HepG2 (cell line): ENCODE results near the gene CH25H.

ENCODE experiments used
- BHLHE40 ChIP-seq: IDR thresholded peaks from 2 replicates; pipeline ENCODE4 v1.6.1; 2011; ENCODE audit warnings: low read length, improper control_type of control experiment
- CBX5 ChIP-seq: sonication (generic); formaldehyde crosslinking; IDR thresholded peaks from 2 replicates; pipeline ENCODE4 v1.4.0; 2020; ENCODE audit warnings: missing genetic modification reagents, borderline replicate concordance
- CTCF ChIP-seq: sonication (generic); formaldehyde crosslinking; IDR thresholded peaks from 2 replicates; pipeline ENCODE4 v1.5.0; 2020; ENCODE audit warnings: mild to moderate bottlenecking, missing genetic modification reagents, moderate library complexity
- ELF4 ChIP-seq: sonication (generic); formaldehyde crosslinking; IDR thresholded peaks from 2 replicates; pipeline ENCODE4 v1.5.0; 2020; ENCODE audit warnings: missing genetic modification reagents, mild to moderate bottlenecking, moderate library complexity, borderline replicate concordance
- MAFG ChIP-seq: sonication (generic); formaldehyde crosslinking; IDR thresholded peaks from 2 replicates; pipeline ENCODE4 v1.5.1; 2020; ENCODE audit warnings: mild to moderate bottlenecking, missing genetic modification reagents
- POLR2A ChIP-seq, 2 experiments: IDR thresholded peaks; 2 replicates each; pipeline ENCODE4 v1.6.1; 2011; ENCODE audit warnings: low read depth in 2 of 2, low read length in 2 of 2, mild to moderate bottlenecking in 1 of 2, moderate library complexity in 1 of 2; ENCODE audit not compliant: insufficient read depth in 1 of 2
- ZBED4 ChIP-seq: sonication (generic); formaldehyde crosslinking; IDR thresholded peaks from 2 replicates; pipeline ENCODE4 v1.4.0; 2020; ENCODE audit warnings: missing genetic modification reagents, borderline replicate concordance
- ZBTB33 ChIP-seq: sonication (generic); formaldehyde crosslinking; IDR thresholded peaks from 2 replicates; pipeline ENCODE4 v1.4.0; 2020; ENCODE audit warnings: missing genetic modification reagents
- ZHX1 ChIP-seq: sonication (generic); formaldehyde crosslinking; IDR thresholded peaks from 2 replicates; pipeline ENCODE4 v1.8.1; 2022; ENCODE audit warnings: low read depth, mild to moderate bottlenecking, missing genetic modification reagents
- ZNF704 ChIP-seq: sonication (generic); formaldehyde crosslinking; IDR thresholded peaks from 2 replicates; pipeline ENCODE4 v1.8.1; 2023; ENCODE audit warnings: mild to moderate bottlenecking, inconsistent platforms, moderate library complexity, missing genetic modification reagents, borderline replicate concordance

- no peak for TF ChIP-seq ZHX1 (CRISPR knock-in tag)
- TF ChIP-seq ZBTB33 (CRISPR knock-in tag): no peak
- no peak for TF ChIP-seq POLR2A (IDR thresholded peaks at IDR 0.05; ENCODE audit: insufficient read depth in 1 of 2, low read depth in 2 of 2, low read length in 2 of 2)
- no peak for TF ChIP-seq CTCF (CRISPR knock-in tag)
- TF ChIP-seq ELF4 (CRISPR knock-in tag): no peak
- TF ChIP-seq ZBED4 (CRISPR knock-in tag): no peak
- no peak for TF ChIP-seq MAFG (CRISPR knock-in tag)
- no peak for TF ChIP-seq ZNF704
- no peak for TF ChIP-seq BHLHE40
- TF ChIP-seq CBX5 (CRISPR knock-in tag): no peak
Measured at GRCh38 chr10:89236226-89236797, 29.2 kb upstream of the CH25H start.
